GM23338 (cell line): ENCODE results near the gene NTM. TPM values are rescaled to one million over a fixed set of nuclear protein-coding genes. Genes with fewer than 3 reads are reported as not detected.

Experiments
- ATAC-seq: fragments of 200-7000 bp; cut with Tn5 transposase; 3 replicates; pipeline ENCODE4 v1.9.1; 2020
- DNase-seq: peaks from one replicate; pipeline ENCODE4 v3.0.0-alpha.2; 2015; ENCODE audit warnings: low spot score
- H2AFZ ChIP-seq: fragments of 200-600 bp; sonication (generic); 2 replicates; pipeline ENCODE4 v1.8.0; 2016; ENCODE audit warnings: antibody characterized with exemption, mild to moderate bottlenecking, moderate library complexity
- H3F3A ChIP-seq: fragments of 200-600 bp; sonication (generic); replicated peaks from 2 replicates; pipeline ENCODE4 v1.8.0; 2017; ENCODE audit warnings: antibody characterized with exemption, mixed run types, low read depth
- H3K27ac ChIP-seq: fragments of 200-600 bp; sonication (generic); 2 replicates; pipeline ENCODE4 v1.6.1; 2016; ENCODE audit warnings: low read depth
- H3K27me3 ChIP-seq: fragments of 200-600 bp; sonication (generic); 2 replicates; pipeline ENCODE4 v1.8.0; 2016; ENCODE audit warnings: mild to moderate bottlenecking, mixed run types, moderate library complexity; ENCODE audit not compliant: insufficient read depth
- H3K36me3 ChIP-seq: fragments of 200-600 bp; sonication (generic); 2 replicates; pipeline ENCODE4 v1.8.0; 2016; ENCODE audit warnings: mild to moderate bottlenecking; ENCODE audit not compliant: insufficient read depth
- H3K4me1 ChIP-seq: fragments of 200-600 bp; sonication (generic); 2 replicates; pipeline ENCODE4 v1.8.0; 2016; ENCODE audit warnings: mild to moderate bottlenecking, moderate library complexity; ENCODE audit not compliant: insufficient read depth
- H3K4me2 ChIP-seq: fragments of 200-600 bp; sonication (generic); 2 replicates; pipeline ENCODE4 v1.7.1; 2017; ENCODE audit warnings: mixed run types
- H3K4me3 ChIP-seq: fragments of 200-600 bp; sonication (generic); 2 replicates; pipeline ENCODE4 v1.6.1; 2016; ENCODE audit warnings: mixed run types
- H3K79me2 ChIP-seq: fragments of 200-600 bp; sonication (generic); replicated peaks from 2 replicates; pipeline ENCODE4 v1.8.0; 2017; ENCODE audit warnings: mild to moderate bottlenecking; ENCODE audit not compliant: insufficient read depth
- H3K9me2 ChIP-seq: fragments of 200-600 bp; sonication (generic); 2 replicates; pipeline ENCODE4 v1.8.0; 2017; ENCODE audit not compliant: insufficient read depth
- H4K20me1 ChIP-seq: fragments of 200-600 bp; sonication (generic); replicated peaks from 2 replicates; pipeline ENCODE4 v1.8.0; 2017; ENCODE audit warnings: mild to moderate bottlenecking; ENCODE audit not compliant: insufficient read depth
- H3K27ac Mint-ChIP-seq: 2 replicates; pipeline ENCODE4 v1.8.0; 2020; ENCODE audit warnings: inconsistent platforms, mild to moderate bottlenecking, moderate library complexity, mixed read lengths
- H3K27me3 Mint-ChIP-seq: 3 replicates; pipeline ENCODE4 v1.8.0; 2022; ENCODE audit warnings: low read depth, mild to moderate bottlenecking, moderate library complexity, mixed read lengths, inconsistent platforms; ENCODE audit not compliant: insufficient read depth, poor library complexity
- H3K36me3 Mint-ChIP-seq: 3 replicates; pipeline ENCODE4 v1.8.0; 2021; ENCODE audit warnings: low read depth, mild to moderate bottlenecking, inconsistent platforms, moderate library complexity, mixed read lengths
- H3K4me1 Mint-ChIP-seq: 3 replicates; pipeline ENCODE4 v1.8.0; 2020; ENCODE audit warnings: mild to moderate bottlenecking, inconsistent platforms, mixed read lengths
- H3K4me3 Mint-ChIP-seq: 3 replicates; pipeline ENCODE4 v1.8.0; 2021; ENCODE audit warnings: moderate library complexity, mild to moderate bottlenecking, inconsistent platforms, mixed read lengths
- H3K9me3 Mint-ChIP-seq: 3 replicates; pipeline ENCODE4 v1.8.0; 2020; ENCODE audit warnings: moderate library complexity, mild to moderate bottlenecking, inconsistent platforms, mixed read lengths
- CREB1 ChIP-seq: fragments of 250-450 bp; sonication (Bioruptor Pico); IDR thresholded peaks from 2 replicates; pipeline ENCODE4 v1.5.0; 2020; ENCODE audit warnings: low read depth, mild to moderate bottlenecking, moderate library complexity
- CTCF ChIP-seq, 2 experiments: fragments of 200-600 bp in 1 of 2; sonication (generic) in 1 of 2; conservative IDR thresholded peaks; 2 replicates each; pipeline versions ENCODE4 v1.5.1 to v1.6.1; 2016 to 2017; ENCODE audit warnings: antibody characterized with exemption in 2 of 2, low read depth in 2 of 2, mild to moderate bottlenecking in 2 of 2, moderate library complexity in 1 of 2
- ETS1 ChIP-seq: IDR thresholded peaks from 2 replicates; pipeline ENCODE4 v1.6.1; 2016; ENCODE audit warnings: antibody characterized with exemption
- EZH2 ChIP-seq: fragments of 200-600 bp; sonication (generic); IDR thresholded peaks from one replicate; pipeline ENCODE4 v1.8.0; 2017; ENCODE audit warnings: antibody characterized with exemption, mild to moderate bottlenecking, low read depth; ENCODE audit not compliant: unreplicated experiment
- EZH2phosphoT487 ChIP-seq: fragments of 200-600 bp; sonication (generic); IDR thresholded peaks from one replicate; pipeline ENCODE4 v1.8.1; 2018; ENCODE audit warnings: antibody characterized with exemption; ENCODE audit not compliant: unreplicated experiment
- JUNB ChIP-seq: IDR thresholded peaks from one replicate; pipeline ENCODE4 v1.6.1; 2016; ENCODE audit warnings: antibody characterized with exemption; ENCODE audit not compliant: unreplicated experiment
- NANOG ChIP-seq: IDR thresholded peaks from 2 replicates; pipeline ENCODE4 v1.6.1; 2016; ENCODE audit warnings: antibody characterized with exemption, borderline replicate concordance
- POLR2AphosphoS5 ChIP-seq: IDR thresholded peaks from 2 replicates; pipeline ENCODE4 v1.6.1; 2016; ENCODE audit warnings: antibody characterized with exemption, low read depth
- REST ChIP-seq: IDR thresholded peaks from one replicate; pipeline ENCODE4 v1.6.1; 2018; ENCODE audit warnings: antibody characterized with exemption; ENCODE audit not compliant: unreplicated experiment
- STAT1 ChIP-seq: IDR thresholded peaks from one replicate; pipeline ENCODE4 v1.6.1; 2016; ENCODE audit warnings: antibody characterized with exemption; ENCODE audit not compliant: unreplicated experiment
- ZNF114 ChIP-seq: fragments of 250-450 bp; sonication (Bioruptor Pico); IDR thresholded peaks from 2 replicates; pipeline ENCODE4 v1.5.0; 2020; ENCODE audit warnings: mild to moderate bottlenecking, moderate library complexity
- ZNF331 ChIP-seq: fragments of 250-450 bp; sonication (Bioruptor Pico); IDR thresholded peaks from 2 replicates; pipeline ENCODE4 v1.5.0; 2020; ENCODE audit warnings: low read depth, mild to moderate bottlenecking, moderate library complexity
- polyA plus RNA-seq: library from polyadenylated mRNA; unstranded; fragments of >200 nt; fragmentation: Nextera tagmentation; extraction: Ambion mirVana; gene quantifications from 2 replicates; pipeline ENCODE4 v1.2.1, GENCODE V29; 2016
- total RNA-seq: library from RNA; depleted of rRNA; stranded (reverse); fragments of >200 nt; shearing (Covaris generic); gene quantifications from 2 replicates; pipeline ENCODE4 v1.2.3, GENCODE V29; 2014
- TF ChIP-seq, protein P1 (sequence below): fragments of 250-450 bp; sonication (Bioruptor Pico); IDR thresholded peaks from 2 replicates; pipeline ENCODE4 v1.5.0; 2020; ENCODE audit warnings: mild to moderate bottlenecking, moderate library complexity

The NTM gene
- total and polyA plus RNA-seq, 2 experiments from 2014 or later: 10.6 to 14.6 TPM

- no peaks in the 10 kb centered on the region; the same call in 1 of the 2 replicates for H4K20me1 ChIP-seq
- TF ChIP-seq EZH2: no peak
- no peak for TF ChIP-seq ZNF331 (CRISPR knock-in tag)
- no peak for TF ChIP-seq REST
- TF ChIP-seq ETS1: no peak
- no peak for TF ChIP-seq CTCF (conservative IDR thresholded peaks at IDR 0.05; ENCODE audit: low read depth in 2 of 2)
- no peak for TF ChIP-seq CREB1 (CRISPR knock-in tag)
- TF ChIP-seq JUNB: no peak
- TF ChIP-seq POLR2AphosphoS5: no peak
- TF ChIP-seq STAT1: no peak
- TF ChIP-seq, protein P1, sequence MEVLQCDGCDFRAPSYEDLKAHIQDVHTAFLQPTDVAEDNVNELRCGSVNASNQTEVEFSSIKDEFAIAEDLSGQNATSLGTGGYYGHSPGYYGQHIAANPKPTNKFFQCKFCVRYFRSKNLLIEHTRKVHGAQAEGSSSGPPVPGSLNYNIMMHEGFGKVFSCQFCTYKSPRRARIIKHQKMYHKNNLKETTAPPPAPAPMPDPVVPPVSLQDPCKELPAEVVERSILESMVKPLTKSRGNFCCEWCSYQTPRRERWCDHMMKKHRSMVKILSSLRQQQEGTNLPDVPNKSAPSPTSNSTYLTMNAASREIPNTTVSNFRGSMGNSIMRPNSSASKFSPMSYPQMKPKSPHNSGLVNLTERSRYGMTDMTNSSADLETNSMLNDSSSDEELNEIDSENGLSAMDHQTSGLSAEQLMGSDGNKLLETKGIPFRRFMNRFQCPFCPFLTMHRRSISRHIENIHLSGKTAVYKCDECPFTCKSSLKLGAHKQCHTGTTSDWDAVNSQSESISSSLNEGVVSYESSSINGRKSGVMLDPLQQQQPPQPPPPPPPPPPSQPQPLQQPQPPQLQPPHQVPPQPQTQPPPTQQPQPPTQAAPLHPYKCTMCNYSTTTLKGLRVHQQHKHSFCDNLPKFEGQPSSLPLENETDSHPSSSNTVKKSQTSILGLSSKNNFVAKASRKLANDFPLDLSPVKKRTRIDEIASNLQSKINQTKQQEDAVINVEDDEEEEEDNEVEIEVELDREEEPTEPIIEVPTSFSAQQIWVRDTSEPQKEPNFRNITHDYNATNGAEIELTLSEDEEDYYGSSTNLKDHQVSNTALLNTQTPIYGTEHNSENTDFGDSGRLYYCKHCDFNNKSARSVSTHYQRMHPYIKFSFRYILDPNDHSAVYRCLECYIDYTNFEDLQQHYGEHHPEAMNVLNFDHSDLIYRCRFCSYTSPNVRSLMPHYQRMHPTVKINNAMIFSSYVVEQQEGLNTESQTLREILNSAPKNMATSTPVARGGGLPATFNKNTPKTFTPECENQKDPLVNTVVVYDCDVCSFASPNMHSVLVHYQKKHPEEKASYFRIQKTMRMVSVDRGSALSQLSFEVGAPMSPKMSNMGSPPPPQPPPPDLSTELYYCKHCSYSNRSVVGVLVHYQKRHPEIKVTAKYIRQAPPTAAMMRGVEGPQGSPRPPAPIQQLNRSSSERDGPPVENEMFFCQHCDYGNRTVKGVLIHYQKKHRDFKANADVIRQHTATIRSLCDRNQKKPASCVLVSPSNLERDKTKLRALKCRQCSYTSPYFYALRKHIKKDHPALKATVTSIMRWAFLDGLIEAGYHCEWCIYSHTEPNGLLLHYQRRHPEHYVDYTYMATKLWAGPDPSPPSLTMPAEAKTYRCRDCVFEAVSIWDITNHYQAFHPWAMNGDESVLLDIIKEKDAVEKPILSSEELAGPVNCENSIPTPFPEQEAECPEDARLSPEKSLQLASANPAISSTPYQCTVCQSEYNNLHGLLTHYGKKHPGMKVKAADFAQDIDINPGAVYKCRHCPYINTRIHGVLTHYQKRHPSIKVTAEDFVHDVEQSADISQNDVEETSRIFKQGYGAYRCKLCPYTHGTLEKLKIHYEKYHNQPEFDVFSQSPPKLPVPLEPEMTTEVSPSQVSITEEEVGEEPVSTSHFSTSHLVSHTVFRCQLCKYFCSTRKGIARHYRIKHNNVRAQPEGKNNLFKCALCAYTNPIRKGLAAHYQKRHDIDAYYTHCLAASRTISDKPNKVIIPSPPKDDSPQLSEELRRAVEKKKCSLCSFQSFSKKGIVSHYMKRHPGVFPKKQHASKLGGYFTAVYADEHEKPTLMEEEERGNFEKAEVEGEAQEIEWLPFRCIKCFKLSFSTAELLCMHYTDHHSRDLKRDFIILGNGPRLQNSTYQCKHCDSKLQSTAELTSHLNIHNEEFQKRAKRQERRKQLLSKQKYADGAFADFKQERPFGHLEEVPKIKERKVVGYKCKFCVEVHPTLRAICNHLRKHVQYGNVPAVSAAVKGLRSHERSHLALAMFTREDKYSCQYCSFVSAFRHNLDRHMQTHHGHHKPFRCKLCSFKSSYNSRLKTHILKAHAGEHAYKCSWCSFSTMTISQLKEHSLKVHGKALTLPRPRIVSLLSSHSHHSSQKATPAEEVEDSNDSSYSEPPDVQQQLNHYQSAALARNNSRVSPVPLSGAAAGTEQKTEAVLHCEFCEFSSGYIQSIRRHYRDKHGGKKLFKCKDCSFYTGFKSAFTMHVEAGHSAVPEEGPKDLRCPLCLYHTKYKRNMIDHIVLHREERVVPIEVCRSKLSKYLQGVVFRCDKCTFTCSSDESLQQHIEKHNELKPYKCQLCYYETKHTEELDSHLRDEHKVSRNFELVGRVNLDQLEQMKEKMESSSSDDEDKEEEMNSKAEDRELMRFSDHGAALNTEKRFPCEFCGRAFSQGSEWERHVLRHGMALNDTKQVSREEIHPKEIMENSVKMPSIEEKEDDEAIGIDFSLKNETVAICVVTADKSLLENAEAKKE (CRISPR knock-in tag): no peak
- no peak for TF ChIP-seq EZH2phosphoT487
- no peak for TF ChIP-seq NANOG
- TF ChIP-seq ZNF114: no peak
- ATAC-seq (no peak), DNase-seq (no peak)
- no peaks in the 10 kb centered on the region for H3K36me3 ChIP-seq
- H3F3A ChIP-seq: peaks cover 6% of the 10 kb centered on the region; the same call in 1 of the 2 replicates
- no peak overlapping the region for H3K27ac Mint-ChIP-seq
- H2AFZ ChIP-seq: no peak overlapping the region
- peaks cover 30% of the 10 kb centered on the region for H3K4me1 ChIP-seq
- H3K9me2 ChIP-seq: no peaks in the 10 kb centered on the region
- H3K4me1 Mint-ChIP-seq: peaks cover 51% of the 10 kb centered on the region
- peaks cover 15% of the 10 kb centered on the region for H3K27me3 ChIP-seq
- peaks cover 23% of the 10 kb centered on the region for H3K27me3 Mint-ChIP-seq
- H3K27ac ChIP-seq: no peak overlapping the region
- no peaks in the 10 kb centered on the region for H3K9me3 Mint-ChIP-seq
- H3K36me3 Mint-ChIP-seq: no peaks in the 10 kb centered on the region
- no peak overlapping the region for H3K4me3 ChIP-seq
- H3K79me2 ChIP-seq: peaks cover 5% of the 10 kb centered on the region
- H3K4me3 Mint-ChIP-seq: no peak overlapping the region
- H3K4me2 ChIP-seq: no peak overlapping the region
Measured at GRCh38 chr11:131913267-131913666, 542.9 kb downstream of the NTM start.
